Measurements from ENCODE around the gene ZNF804B. TPM values are rescaled to one million over a fixed set of nuclear protein-coding genes. Genes with fewer than 3 reads are reported as not detected.

ZNF804B gene
- total RNA-seq, 1 experiment from 2014 or later, result not detected

DNA sequence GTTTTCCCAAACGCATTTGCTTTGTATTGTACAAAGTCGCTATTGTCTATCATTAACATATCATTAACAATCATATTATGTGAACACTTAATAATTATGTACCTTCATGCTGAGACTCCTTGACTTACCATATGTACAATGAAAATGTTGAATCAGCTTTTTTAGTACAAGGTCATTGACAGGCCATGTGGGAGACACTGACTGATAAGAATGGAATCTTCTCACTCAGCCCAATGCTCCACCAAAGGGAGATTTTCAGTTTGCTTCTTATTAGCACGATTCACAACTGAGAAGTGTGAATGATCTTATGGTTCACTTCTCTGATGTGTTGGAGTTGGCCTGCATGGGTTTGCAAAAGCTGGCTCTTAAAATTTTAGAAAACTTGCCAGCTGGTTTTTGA, 289.5 kb downstream of the ZNF804B start:
- H3K18ac ChIP-seq (ENCODE audit: insufficient read length, low read depth, low read length), result no peak overlapping the region
- TF ChIP-seq, protein P1, sequence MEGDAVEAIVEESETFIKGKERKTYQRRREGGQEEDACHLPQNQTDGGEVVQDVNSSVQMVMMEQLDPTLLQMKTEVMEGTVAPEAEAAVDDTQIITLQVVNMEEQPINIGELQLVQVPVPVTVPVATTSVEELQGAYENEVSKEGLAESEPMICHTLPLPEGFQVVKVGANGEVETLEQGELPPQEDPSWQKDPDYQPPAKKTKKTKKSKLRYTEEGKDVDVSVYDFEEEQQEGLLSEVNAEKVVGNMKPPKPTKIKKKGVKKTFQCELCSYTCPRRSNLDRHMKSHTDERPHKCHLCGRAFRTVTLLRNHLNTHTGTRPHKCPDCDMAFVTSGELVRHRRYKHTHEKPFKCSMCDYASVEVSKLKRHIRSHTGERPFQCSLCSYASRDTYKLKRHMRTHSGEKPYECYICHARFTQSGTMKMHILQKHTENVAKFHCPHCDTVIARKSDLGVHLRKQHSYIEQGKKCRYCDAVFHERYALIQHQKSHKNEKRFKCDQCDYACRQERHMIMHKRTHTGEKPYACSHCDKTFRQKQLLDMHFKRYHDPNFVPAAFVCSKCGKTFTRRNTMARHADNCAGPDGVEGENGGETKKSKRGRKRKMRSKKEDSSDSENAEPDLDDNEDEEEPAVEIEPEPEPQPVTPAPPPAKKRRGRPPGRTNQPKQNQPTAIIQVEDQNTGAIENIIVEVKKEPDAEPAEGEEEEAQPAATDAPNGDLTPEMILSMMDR (conservative IDR thresholded peaks at IDR 0.05), result no peak
- Mint-ChIP-seq H3K27ac (no peak overlapping the region), H3K4me3 (no peak overlapping the region), H3K4me1 (no peaks in the 10 kb centered on the region), H3K36me3 (ENCODE audit: insufficient read depth in 1 of 3, low read depth in 3 of 3) (peaks cover 8 to 23% (median 20%) of the 10 kb centered on the region in 3 experiments; a peak in 6 of 7 replicates), H3K27me3 (ENCODE audit: low read depth) (no peaks in the 10 kb centered on the region), H3K9me3 (peaks cover 14 to 19% of the 10 kb centered on the region in 2 experiments)
- H3K27me3 ChIP-seq (ENCODE audit: insufficient read depth, low read length), result no peaks in the 10 kb centered on the region
- H3K14ac ChIP-seq (ENCODE audit: insufficient read depth, low read length), result no peak overlapping the region
- H4K5ac ChIP-seq (ENCODE audit: insufficient read length, low read depth, low read length), result no peak overlapping the region
- no peak overlapping the region for H3K56ac ChIP-seq (ENCODE audit: insufficient read length, low read depth, low read length)
- no peak overlapping the region for H3K27ac ChIP-seq (ENCODE audit: insufficient read length, low read depth, low read length)
- no CpG with 5 or more reads among the region's 3 CpGs for WGBS (ENCODE audit: extremely low coverage, insufficient read length, low lambda C conversion rate)
- H2BK120ac ChIP-seq (ENCODE audit: low read depth, low read length, poor library complexity, severe bottlenecking), result no peak overlapping the region
- H3K9ac ChIP-seq (ENCODE audit: extremely low read depth, insufficient read length, low read length), result no peak overlapping the region
- no peaks in the 10 kb centered on the region for H3K79me2 ChIP-seq (ENCODE audit: insufficient read depth, low read length)
- no peaks in the 10 kb centered on the region for H3K23me2 ChIP-seq (ENCODE audit: insufficient read length, low read depth, low read length, poor library complexity, severe bottlenecking)
- no peaks in the 10 kb centered on the region for H4K20me1 ChIP-seq (ENCODE audit: control insufficient read depth, insufficient read depth, insufficient read length)
- no peak for DNase-seq
- H3K23ac ChIP-seq (ENCODE audit: insufficient read length, low read depth, low read length), result no peak overlapping the region
- H4K8ac ChIP-seq (replicated peaks; ENCODE audit: insufficient read length, low read depth, low read length), result no peak overlapping the region
- H3K4ac ChIP-seq (ENCODE audit: low read depth, low read length), result no peak overlapping the region
- H2AK5ac ChIP-seq (ENCODE audit: insufficient read length, low read length), result no peak overlapping the region
- no peaks in the 10 kb centered on the region for H3K79me1 ChIP-seq (ENCODE audit: insufficient read depth, low read depth, low read length, poor library complexity, severe bottlenecking)
- peaks cover 12% of the 10 kb centered on the region for H3K9me3 ChIP-seq (ENCODE audit: control insufficient read depth, low read depth, low read length)
- H4K91ac ChIP-seq (ENCODE audit: insufficient read length, low read depth, low read length), result no peak overlapping the region
- H3K4me2 ChIP-seq (ENCODE audit: insufficient read depth, insufficient read length, low read length), result no peak overlapping the region
- no peak overlapping the region for H2BK12ac ChIP-seq (ENCODE audit: insufficient read length, low read depth, low read length)
- no peak overlapping the region for H3T11ph ChIP-seq (ENCODE audit: low read length)
- no peak overlapping the region for H2BK15ac ChIP-seq (ENCODE audit: low read depth, low read length)
- no peak overlapping the region for H2AFZ ChIP-seq (ENCODE audit: low read length)
- H2BK20ac ChIP-seq (ENCODE audit: low read depth, low read length, poor library complexity, severe bottlenecking), result no peak overlapping the region
- H2BK5ac ChIP-seq (ENCODE audit: insufficient read length, low read length), result no peak overlapping the region
- H3K4me1 ChIP-seq (ENCODE audit: insufficient read depth, low read length), result no peaks in the 10 kb centered on the region

Measured in H9 (cell line).